Endometrial microvascular endothelial cells (primary cell): ENCODE data around the gene GUCA1C. TPM values are rescaled to one million over a fixed set of nuclear protein-coding genes. Genes with fewer than 3 reads are reported as not detected.

Experiments used
- total RNA-seq: library from RNA; depleted of rRNA; stranded (reverse); fragments of >200 nt; gene quantifications from one replicate; pipeline ENCODE4 v1.2.3, GENCODE V29; 2015; ENCODE audit errors: inconsistent ontology term

The GUCA1C gene
- total RNA-seq, 1 donor from 2014 or later: not detected

Other genes with a start within 250 kb of the GUCA1C start
- not detected for gene RETNLB, start 196.5 kb downstream of the GUCA1C start, total RNA-seq
- gene TRAT1, start 131.1 kb downstream of the GUCA1C start, total RNA-seq: not detected
- gene MORC1, start 164.3 kb upstream of the GUCA1C start, total RNA-seq: not detected
- not detected for gene C3orf85, start 182.8 kb upstream of the GUCA1C start, total RNA-seq